GM04503 (cell line): ENCODE data around the gene RNF138.
A peak's percentile ranks its signal among the peaks of the same experiment; 100 is the strongest.
"Not testable (repeated sequence)": the region's sequence is repeated elsewhere in the genome, so short reads cannot be mapped to it uniquely, and the experiment has no call there.

Experiments
- DNase-seq: peaks from one replicate; pipeline ENCODE4 v3.0.0-alpha.2; 2012; ENCODE audit warnings: low read depth

RNF138 gene

GRCh38 chr18:32095900-32096229 is 4.2 kb downstream of the RNF138 start:
- DNase-seq: no peak

- no peak for DNase-seq
These were observed 5.3 kb downstream of the RNF138 start for GRCh38 chr18:32096946-32097345.

GRCh38 chr18:32104516-32104915 is 12.8 kb downstream of the RNF138 start:
- no peak for DNase-seq

- DNase-seq: no peak
These were observed 18.3 kb downstream of the RNF138 start for GRCh38 chr18:32110005-32110404.

GRCh38 chr18:32111706-32112105 is 20.0 kb downstream of the RNF138 start:
- no peak for DNase-seq

- DNase-seq: no peak
These were observed 21.2 kb downstream of the RNF138 start for GRCh38 chr18:32112826-32113225.

- DNase-seq: no peak
These were observed 22.7 kb downstream of the RNF138 start for GRCh38 chr18:32114293-32114942.

GRCh38 chr18:32122039-32122438 is 30.4 kb downstream of the RNF138 start:
- no peak for DNase-seq

- DNase-seq: no peak
These were observed 34.9 kb downstream of the RNF138 start for GRCh38 chr18:32126538-32126937.

GRCh38 chr18:32135625-32136024 is 44.0 kb downstream of the RNF138 start:
- DNase-seq: no peak

GRCh38 chr18:32138332-32138982 is 46.8 kb downstream of the RNF138 start:
- no peak for DNase-seq

GRCh38 chr18:32139835-32140283 is 48.2 kb downstream of the RNF138 start:
- no peak for DNase-seq

GRCh38 chr18:32148185-32148870 is 56.7 kb downstream of the RNF138 start:
- DNase-seq: no peak

GRCh38 chr18:32152705-32153448 is 61.2 kb downstream of the RNF138 start:
- no peak for DNase-seq

GRCh38 chr18:32156855-32157254 is 65.2 kb downstream of the RNF138 start:
- DNase-seq: no peak

GRCh38 chr18:32157580-32157979 is 65.9 kb downstream of the RNF138 start:
- no peak for DNase-seq

GRCh38 chr18:32158108-32158624 is 66.5 kb downstream of the RNF138 start:
- DNase-seq: peak; percentile 38

GRCh38 chr18:32158631-32159030 is 67.0 kb downstream of the RNF138 start:
- DNase-seq: not testable (repeated sequence)

- DNase-seq: no peak
These were observed 68.9 kb downstream of the RNF138 start for GRCh38 chr18:32160547-32160946.

GRCh38 chr18:32167980-32168730 is 76.5 kb downstream of the RNF138 start:
- no peak for DNase-seq

- no peak for DNase-seq
These were observed 82.0 kb downstream of the RNF138 start for GRCh38 chr18:32173654-32174053.

GRCh38 chr18:32174719-32175118 is 83.0 kb downstream of the RNF138 start:
- no peak for DNase-seq
